ENCODE measurements around the gene MYO5C.

Gene MYO5C

DNA sequence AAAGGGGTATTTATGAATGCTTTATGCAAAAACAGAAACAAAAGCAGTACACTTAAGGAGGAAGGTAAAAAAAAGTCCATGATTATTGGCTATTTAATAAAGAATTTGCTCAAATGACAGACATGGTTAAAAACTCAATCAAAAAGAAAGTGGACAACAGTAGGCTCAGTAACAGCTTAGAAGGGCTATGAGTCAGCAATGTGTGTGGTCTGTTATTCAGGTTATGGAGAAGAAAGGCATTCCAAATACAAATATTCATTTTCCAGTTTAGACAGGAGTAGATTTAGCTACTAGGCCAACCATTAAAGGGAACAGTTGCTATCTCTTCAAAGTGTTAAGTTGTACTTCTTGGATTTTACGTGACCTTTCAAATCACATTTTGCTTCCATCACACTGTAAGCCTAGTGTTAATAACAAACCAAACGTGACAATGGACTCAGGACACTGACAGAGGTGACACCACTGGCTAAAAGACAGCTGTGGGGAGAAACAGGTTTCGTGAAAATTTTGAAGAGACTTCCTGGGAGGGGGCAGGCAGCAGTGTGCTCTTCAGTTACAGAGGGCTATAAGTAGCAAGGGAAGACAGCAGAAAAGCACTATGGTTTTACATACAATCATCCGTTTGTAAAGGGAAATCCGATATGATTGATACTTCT lies 41.7 kb upstream of the MYO5C start:
- no peak for DNase-seq (ENCODE audit: low spot score)
- TF ChIP-seq, protein P1, sequence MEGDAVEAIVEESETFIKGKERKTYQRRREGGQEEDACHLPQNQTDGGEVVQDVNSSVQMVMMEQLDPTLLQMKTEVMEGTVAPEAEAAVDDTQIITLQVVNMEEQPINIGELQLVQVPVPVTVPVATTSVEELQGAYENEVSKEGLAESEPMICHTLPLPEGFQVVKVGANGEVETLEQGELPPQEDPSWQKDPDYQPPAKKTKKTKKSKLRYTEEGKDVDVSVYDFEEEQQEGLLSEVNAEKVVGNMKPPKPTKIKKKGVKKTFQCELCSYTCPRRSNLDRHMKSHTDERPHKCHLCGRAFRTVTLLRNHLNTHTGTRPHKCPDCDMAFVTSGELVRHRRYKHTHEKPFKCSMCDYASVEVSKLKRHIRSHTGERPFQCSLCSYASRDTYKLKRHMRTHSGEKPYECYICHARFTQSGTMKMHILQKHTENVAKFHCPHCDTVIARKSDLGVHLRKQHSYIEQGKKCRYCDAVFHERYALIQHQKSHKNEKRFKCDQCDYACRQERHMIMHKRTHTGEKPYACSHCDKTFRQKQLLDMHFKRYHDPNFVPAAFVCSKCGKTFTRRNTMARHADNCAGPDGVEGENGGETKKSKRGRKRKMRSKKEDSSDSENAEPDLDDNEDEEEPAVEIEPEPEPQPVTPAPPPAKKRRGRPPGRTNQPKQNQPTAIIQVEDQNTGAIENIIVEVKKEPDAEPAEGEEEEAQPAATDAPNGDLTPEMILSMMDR (IDR thresholded peaks at IDR 0.05; ENCODE audit: extremely low read depth, missing control alignments): no peak

DNA sequence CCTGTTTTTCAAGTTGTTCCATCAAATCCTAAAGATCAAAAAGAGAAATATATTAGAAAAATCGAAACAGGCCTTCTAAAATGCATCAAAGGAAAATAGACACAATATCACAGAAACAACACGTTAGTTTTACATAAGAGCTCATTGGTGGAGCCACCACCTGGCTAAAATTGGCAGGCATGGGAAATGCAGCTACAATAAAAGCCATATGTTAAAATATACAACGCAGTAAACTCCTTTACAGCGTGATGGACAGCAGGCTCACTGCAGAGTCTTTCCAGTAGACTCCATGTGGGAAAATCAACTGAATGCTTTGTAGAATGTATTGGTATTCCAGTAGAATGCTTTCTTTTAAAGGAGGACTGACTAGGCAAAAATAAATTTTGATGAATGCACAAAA lies 40.9 kb upstream of the MYO5C start:
- TF ChIP-seq, protein P1 (IDR thresholded peaks at IDR 0.05; ENCODE audit: extremely low read depth, missing control alignments): no peak
- no peak for DNase-seq (ENCODE audit: low spot score)

DNA sequence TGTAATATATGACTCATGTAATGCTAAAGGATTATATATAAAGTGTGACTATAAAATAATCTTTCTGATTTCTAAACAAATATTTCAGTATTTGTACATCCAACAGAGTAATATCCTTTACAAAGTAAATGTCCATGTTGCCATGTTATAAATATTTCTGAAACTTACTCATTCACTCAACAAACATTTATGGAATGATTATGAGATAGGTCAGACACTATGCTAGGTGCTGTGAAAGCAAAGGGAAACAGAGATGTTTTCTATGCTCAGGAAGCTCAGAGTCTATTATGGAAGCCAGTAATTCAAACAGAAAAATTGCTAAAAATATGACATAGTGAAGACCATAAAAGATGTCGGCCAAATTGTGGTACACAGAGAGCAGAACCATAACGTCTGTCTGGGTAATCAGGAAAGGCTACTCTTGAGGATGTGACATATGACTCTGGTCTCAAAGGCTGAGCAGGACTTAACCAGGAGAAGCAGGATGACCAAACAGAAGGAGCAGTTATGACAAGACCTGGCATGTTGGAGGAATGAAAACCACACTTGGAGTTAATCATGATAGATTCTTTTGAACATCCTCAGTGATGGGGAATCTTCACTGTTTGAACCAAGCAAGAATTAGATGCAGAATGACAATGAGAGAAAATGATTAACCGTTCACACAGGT lies 39.0 kb upstream of the MYO5C start:
- TF ChIP-seq, protein P1 (IDR thresholded peaks at IDR 0.05; ENCODE audit: extremely low read depth, missing control alignments): no peak
- no peak for DNase-seq (ENCODE audit: low spot score)

DNA sequence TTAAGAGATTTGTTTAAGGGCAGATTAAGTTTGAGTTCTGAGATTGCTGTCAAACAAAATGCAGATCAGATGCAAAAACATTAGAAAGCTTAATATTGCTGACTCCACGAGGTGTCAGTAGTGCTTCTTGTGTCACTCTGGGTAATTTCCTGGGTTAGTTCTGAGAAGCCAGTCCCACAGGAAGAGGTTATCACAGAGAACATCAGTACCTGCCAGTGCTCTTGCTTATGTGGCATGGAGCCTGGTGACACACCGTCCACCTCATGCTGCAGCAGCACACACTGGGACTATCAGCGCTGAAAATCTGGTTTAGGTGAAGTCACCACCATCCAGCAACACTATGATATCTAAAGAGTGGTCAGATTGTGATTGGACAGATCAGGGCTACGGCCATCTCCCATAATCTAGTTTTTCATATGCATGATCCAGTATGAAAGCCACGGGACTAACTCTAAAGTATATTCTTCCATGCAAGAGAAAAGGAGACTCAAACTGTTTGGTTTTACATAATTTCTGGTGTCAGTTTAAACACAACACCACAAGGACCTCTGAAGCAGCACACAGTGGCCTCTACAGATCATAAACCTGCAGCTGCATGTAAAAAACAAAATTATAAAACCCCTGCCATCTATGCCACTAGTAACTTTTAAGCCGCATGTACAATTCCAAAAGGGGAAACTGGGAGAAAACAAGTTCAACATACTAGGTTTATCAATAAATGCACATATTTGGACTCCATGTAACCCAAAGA lies 36.1 kb upstream of the MYO5C start:
- TF ChIP-seq, protein P1 (IDR thresholded peaks at IDR 0.05; ENCODE audit: extremely low read depth, missing control alignments): peak; percentile 46
- DNase-seq (ENCODE audit: low spot score): peak; percentile 74

DNA sequence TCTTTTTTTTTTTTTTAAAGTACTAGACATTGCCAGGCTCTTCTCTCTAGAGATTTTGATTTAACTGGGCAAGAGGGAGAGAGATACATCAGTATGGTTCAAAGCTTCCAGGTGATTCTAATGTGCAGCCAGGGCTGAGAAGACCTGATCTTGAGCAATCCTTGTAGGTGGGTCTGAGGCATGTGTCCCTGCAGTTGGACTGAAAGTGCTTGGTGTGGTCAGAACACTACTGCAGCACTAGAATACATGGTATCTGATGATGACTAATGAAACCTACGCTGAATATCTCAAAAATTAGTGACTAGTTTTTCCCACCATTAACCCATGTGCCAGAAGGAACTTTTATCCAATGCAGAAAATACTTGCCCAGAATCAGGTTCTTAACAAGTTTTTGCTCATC lies 34.4 kb upstream of the MYO5C start:
- TF ChIP-seq, protein P1 (IDR thresholded peaks at IDR 0.05; ENCODE audit: extremely low read depth, missing control alignments): no peak
- no peak for DNase-seq (ENCODE audit: low spot score)

DNA sequence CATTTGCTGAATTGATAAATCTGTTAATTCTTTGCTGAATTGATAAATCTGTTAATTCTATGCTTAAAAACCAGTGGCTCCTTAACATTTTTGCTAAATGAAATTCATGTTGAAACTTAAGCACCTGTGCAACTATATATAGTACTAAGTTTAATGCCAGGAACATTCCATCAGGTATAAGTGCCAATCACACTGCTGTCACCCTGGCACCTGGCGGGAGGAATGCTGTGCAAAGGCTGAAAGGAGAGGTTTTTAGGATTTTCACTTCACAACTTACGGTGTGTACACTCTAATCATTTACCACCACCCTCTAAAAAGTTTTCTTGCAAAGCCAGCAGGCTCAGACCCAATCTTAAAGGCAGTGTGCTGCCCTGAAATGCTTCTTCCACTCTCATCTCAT lies 33.5 kb upstream of the MYO5C start:
- TF ChIP-seq, protein P1 (IDR thresholded peaks at IDR 0.05; ENCODE audit: extremely low read depth, missing control alignments): no peak
- DNase-seq (ENCODE audit: low spot score): no peak

DNA sequence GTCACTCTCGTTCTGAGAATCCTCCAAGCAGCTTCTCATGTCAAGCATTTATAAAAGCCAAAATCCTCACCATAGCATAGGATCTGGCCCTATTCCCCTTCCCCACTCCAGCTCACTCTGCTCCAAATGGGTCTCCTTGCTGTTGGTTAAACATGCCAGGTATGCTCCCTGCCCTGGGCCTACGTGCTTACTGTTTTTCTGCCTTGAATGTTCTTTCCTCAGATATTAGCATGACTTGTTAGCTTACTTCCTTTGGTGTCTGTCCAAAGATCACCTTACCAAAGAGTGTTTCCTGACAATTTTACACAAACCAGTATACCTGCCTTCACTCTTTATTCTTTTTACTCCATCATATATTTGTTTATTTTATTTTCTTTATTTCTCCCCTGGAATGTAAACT lies 33.1 kb upstream of the MYO5C start:
- DNase-seq (ENCODE audit: low spot score): no peak
- TF ChIP-seq, protein P1 (IDR thresholded peaks at IDR 0.05; ENCODE audit: extremely low read depth, missing control alignments): no peak
